Measurements from ENCODE around the gene TMEM181. TPM values are rescaled to one million over a fixed set of nuclear protein-coding genes. Genes with fewer than 3 reads are reported as not detected.

Gene TMEM181
- total RNA-seq, 2 experiments from 2014 or later = 10.0 to 10.1 TPM

GRCh38 chr6:158572653-158573541, 13.0 kb downstream of the TMEM181 start:
- CTCF ChIA-PET = no interaction called here
- H3K27ac Mint-ChIP-seq = no peak overlapping the region
- POLR2A ChIA-PET = no interaction called here
- no peaks in the 10 kb centered on the region for H3K9me3 Mint-ChIP-seq
- peaks cover 32% of the 10 kb centered on the region for H3K36me3 Mint-ChIP-seq (ENCODE audit: low read depth)
- H3K4me3 Mint-ChIP-seq = no peak overlapping the region
- DNase-seq = no peak
- intact Hi-C loops (cut with micrococcal nuclease) = no loop called here
- peaks cover 49% of the 10 kb centered on the region for H3K4me1 Mint-ChIP-seq (ENCODE audit: low read depth)
- no peaks in the 10 kb centered on the region for H3K27me3 Mint-ChIP-seq
- ATAC-seq = no peak
- TF ChIP-seq CTCF (IDR thresholded peaks at IDR 0.05) = no peak

GRCh38 chr6:158573542-158573931, 13.6 kb downstream of the TMEM181 start:
- Mint-ChIP-seq H3K36me3 (ENCODE audit: low read depth) (peaks cover 33% of the 10 kb centered on the region), H3K4me1 (ENCODE audit: low read depth) (peaks cover 43% of the 10 kb centered on the region), H3K27me3 (no peaks in the 10 kb centered on the region), H3K9me3 (no peaks in the 10 kb centered on the region), H3K27ac (no peak overlapping the region), H3K4me3 (no peak overlapping the region)
- DNase-seq = no peak
- ChIA-PET CTCF (no interaction called here), POLR2A (no interaction called here)
- TF ChIP-seq CTCF (IDR thresholded peaks at IDR 0.05) = no peak
- no peak for ATAC-seq
- intact Hi-C loops (cut with micrococcal nuclease) = no loop called here

- Mint-ChIP-seq H3K27me3 (no peaks in the 10 kb centered on the region), H3K4me1 (ENCODE audit: low read depth) (peaks cover 36% of the 10 kb centered on the region), H3K4me3 (no peak overlapping the region), H3K9me3 (no peaks in the 10 kb centered on the region), H3K27ac (no peak overlapping the region), H3K36me3 (ENCODE audit: low read depth) (peaks cover 36% of the 10 kb centered on the region)
- ChIA-PET CTCF (interaction anchor here (1.3 kb wide), 1 partner anchor 20 kb away, joined by 3 read pairs; no protein-coding TSS in a partner anchor), POLR2A (no interaction called here)
- no peak for ATAC-seq
- no peak for TF ChIP-seq CTCF (IDR thresholded peaks at IDR 0.05)
- intact Hi-C loops (cut with micrococcal nuclease) = no loop called here
- no peak for DNase-seq
Measured at GRCh38 chr6:158574800-158575199, 14.9 kb downstream of the TMEM181 start.

GRCh38 chr6:158575550-158575949, 15.7 kb downstream of the TMEM181 start:
- Mint-ChIP-seq H3K27me3 (no peaks in the 10 kb centered on the region), H3K4me3 (no peak overlapping the region), H3K36me3 (ENCODE audit: low read depth) (peaks cover 33% of the 10 kb centered on the region), H3K9me3 (no peaks in the 10 kb centered on the region), H3K4me1 (ENCODE audit: low read depth) (peaks cover 34% of the 10 kb centered on the region), H3K27ac (no peak overlapping the region)
- no peak for TF ChIP-seq CTCF (IDR thresholded peaks at IDR 0.05)
- intact Hi-C loops (cut with micrococcal nuclease) = no loop called here
- DNase-seq = no peak
- CTCF ChIA-PET = no interaction called here
- POLR2A ChIA-PET = no interaction called here
- ATAC-seq = no peak

GRCh38 chr6:158584236-158584651, 24.4 kb downstream of the TMEM181 start:
- CTCF ChIA-PET = interaction anchor here (1.2 to 1.4 kb wide), 2 partner anchors 120 to 363 kb away, joined by 3 to 4 read pairs; no protein-coding TSS in a partner anchor

More at GRCh38 chr6:158584236-158584651, 24.4 kb downstream of the TMEM181 start:
- peaks cover 43% of the 10 kb centered on the region for H3K36me3 Mint-ChIP-seq (ENCODE audit: low read depth)
- POLR2A ChIA-PET = no interaction called here
- H3K4me3 Mint-ChIP-seq = no peak overlapping the region
- ATAC-seq = no peak
- intact Hi-C loops (cut with micrococcal nuclease) = no loop called here
- no peak overlapping the region for H3K27ac Mint-ChIP-seq
- H3K9me3 Mint-ChIP-seq = no peaks in the 10 kb centered on the region
- H3K27me3 Mint-ChIP-seq = no peaks in the 10 kb centered on the region
- no peak for DNase-seq
- TF ChIP-seq CTCF (IDR thresholded peaks at IDR 0.05) = no peak
- no peaks in the 10 kb centered on the region for H3K4me1 Mint-ChIP-seq (ENCODE audit: low read depth)
